Measurements from ENCODE around the gene OSBPL8. TPM values are rescaled to one million over a fixed set of nuclear protein-coding genes. Genes with fewer than 3 reads are reported as not detected.

The OSBPL8 gene
- polyA plus RNA-seq, 4 donors, result 4.5 to 25.9 (median 6.7) TPM

DNA sequence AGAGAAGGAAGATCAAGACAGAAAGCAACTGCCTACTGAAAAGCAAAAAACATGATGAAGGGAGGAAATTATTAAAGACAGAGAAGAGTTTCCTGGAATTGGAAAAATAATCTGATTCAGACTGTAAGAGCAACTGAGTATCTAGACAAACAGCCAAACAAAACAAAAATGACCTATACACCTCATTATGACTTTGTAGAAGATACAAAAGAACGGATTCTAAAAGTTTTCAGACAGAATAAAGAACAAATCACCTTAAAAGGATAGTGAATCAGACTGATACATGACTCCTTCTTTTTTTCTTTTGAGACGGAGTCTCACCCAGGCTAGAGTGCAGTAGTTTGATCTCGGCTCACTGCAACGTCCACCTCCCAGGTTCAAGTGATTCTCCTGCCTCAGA, 10.4 kb downstream of the OSBPL8 start:
- DNase-seq (no peak), FAIRE-seq (no peak)
- Histone ChIP-seq H3K27me3 (ENCODE audit: control insufficient read depth in 3 of 3, insufficient read depth in 3 of 3, low read length in 3 of 3) (no peaks in the 10 kb centered on the region), H3K9me3 (ENCODE audit: control insufficient read depth in 2 of 2, insufficient read depth in 1 of 2, low read depth in 1 of 2, low read length in 1 of 2) (no peaks in the 10 kb centered on the region), H3K27ac (ENCODE audit: low read depth in 1 of 3, low read length in 2 of 3) (no peak overlapping the region), H3K4me1 (ENCODE audit: control insufficient read depth in 3 of 3, insufficient read depth in 2 of 3, low read depth in 1 of 3, low read length in 2 of 3) (no peaks in the 10 kb centered on the region), H3K36me3 (ENCODE audit: control insufficient read depth in 3 of 3, insufficient read depth in 2 of 3, low read depth in 1 of 3, low read length in 3 of 3) (peaks cover 0 to 2% (median 0%) of the 10 kb centered on the region in 3 donors), H3K4me3 (ENCODE audit: low read depth in 1 of 3, low read length in 3 of 3) (no peak overlapping the region)
- 85 to 93% (median 91%) methylated on average over 4 of the region's 4 CpGs for WGBS, 3 donors

DNA sequence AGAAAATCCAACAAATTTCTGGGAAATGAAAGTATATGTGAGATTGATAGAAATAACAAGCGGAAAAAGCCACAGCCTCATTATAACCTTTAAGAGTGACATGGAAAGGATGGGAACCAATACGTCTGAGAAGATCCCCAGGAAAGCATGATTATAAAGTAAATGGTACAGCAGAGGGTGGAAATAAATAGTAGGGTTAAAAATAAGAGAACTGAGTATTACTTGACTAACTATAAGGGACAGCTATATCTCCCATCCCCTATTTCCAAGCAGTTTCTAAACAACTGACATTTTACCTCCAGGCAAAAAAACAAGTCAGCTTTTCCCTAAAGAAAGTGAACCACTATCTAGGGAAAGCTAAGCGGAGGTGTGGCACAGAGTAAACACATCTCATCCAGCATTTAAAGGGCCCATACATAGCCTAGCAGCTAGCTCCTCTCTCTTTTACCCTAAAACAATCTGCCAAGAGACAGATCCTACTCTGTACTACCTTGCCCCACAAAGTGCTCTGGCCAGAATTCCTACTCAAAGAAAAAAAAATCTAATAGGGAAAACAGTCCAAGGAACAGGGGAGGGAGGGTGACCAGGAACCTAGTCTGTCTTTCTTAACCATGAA, 11.2 kb downstream of the OSBPL8 start:
- no peak overlapping the region for H3K4me3 ChIP-seq (ENCODE audit: low read depth in 1 of 3, low read length in 3 of 3)
- no peaks in the 10 kb centered on the region for H3K4me1 ChIP-seq (ENCODE audit: control insufficient read depth in 3 of 3, insufficient read depth in 2 of 3, low read depth in 1 of 3, low read length in 2 of 3)
- 51 to 78% (median 68%) methylated on average over 3 of the region's 3 CpGs for WGBS, 3 donors
- H3K27ac ChIP-seq (ENCODE audit: low read depth in 1 of 3, low read length in 2 of 3), result no peak overlapping the region
- H3K36me3 ChIP-seq (ENCODE audit: control insufficient read depth in 3 of 3, insufficient read depth in 2 of 3, low read depth in 1 of 3, low read length in 3 of 3), result no peaks in the 10 kb centered on the region
- no peaks in the 10 kb centered on the region for H3K27me3 ChIP-seq (ENCODE audit: control insufficient read depth in 3 of 3, insufficient read depth in 3 of 3, low read length in 3 of 3)
- H3K9me3 ChIP-seq (ENCODE audit: control insufficient read depth in 2 of 2, insufficient read depth in 1 of 2, low read depth in 1 of 2, low read length in 1 of 2), result no peaks in the 10 kb centered on the region
- FAIRE-seq (no peak), DNase-seq (peak; percentile 22 to 27)

DNA sequence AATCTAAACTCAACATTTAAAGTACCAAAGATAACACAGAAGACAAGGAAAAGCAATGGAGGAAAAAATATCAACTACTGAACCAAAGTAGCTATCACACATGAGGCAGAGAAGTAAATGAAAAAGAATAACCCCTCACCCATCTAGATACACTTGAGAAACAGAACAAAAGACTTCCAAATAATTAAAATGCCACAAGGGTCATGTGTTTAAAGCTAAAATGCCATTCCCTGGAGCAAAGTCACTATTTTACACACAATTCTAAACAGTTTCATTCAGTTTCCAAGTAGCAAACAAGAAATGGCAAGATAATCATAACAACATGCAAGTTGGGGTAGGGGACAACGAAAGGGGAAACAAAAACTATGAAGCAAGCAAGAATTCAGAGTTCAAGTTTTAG, 12.0 kb downstream of the OSBPL8 start:
- FAIRE-seq (no peak), DNase-seq (no peak)
- no peaks in the 10 kb centered on the region for H3K36me3 ChIP-seq (ENCODE audit: control insufficient read depth in 3 of 3, insufficient read depth in 2 of 3, low read depth in 1 of 3, low read length in 3 of 3)
- no peaks in the 10 kb centered on the region for H3K27me3 ChIP-seq (ENCODE audit: control insufficient read depth in 3 of 3, insufficient read depth in 3 of 3, low read length in 3 of 3)
- WGBS, 3 donors, result 83 to 100% (median 97%) methylated on average over 1 of the region's 1 CpG
- no peak overlapping the region for H3K4me3 ChIP-seq (ENCODE audit: low read depth in 1 of 3, low read length in 3 of 3)
- H3K27ac ChIP-seq (ENCODE audit: low read depth in 1 of 3, low read length in 2 of 3), result no peak overlapping the region
- no peaks in the 10 kb centered on the region for H3K4me1 ChIP-seq (ENCODE audit: control insufficient read depth in 3 of 3, insufficient read depth in 2 of 3, low read depth in 1 of 3, low read length in 2 of 3)
- H3K9me3 ChIP-seq (ENCODE audit: control insufficient read depth in 2 of 2, insufficient read depth in 1 of 2, low read depth in 1 of 2, low read length in 1 of 2), result no peaks in the 10 kb centered on the region

DNA sequence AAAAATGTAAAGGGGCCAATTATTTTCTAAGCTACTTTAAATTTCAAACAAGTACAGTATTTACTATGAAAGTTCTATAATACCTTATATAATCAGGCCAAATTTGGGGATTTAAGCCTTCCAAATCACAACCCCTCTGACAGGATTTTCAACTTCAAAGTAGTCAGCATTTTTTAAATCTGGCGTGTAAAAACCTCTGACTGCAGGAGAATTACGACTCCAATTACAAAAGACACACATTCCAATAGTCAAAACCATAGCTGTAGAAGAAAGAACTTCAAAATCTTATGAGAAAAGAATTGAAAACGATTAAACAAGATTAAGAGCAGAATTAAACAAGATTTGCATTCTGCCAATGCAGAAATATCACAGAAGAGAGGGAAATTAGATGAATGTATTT, 12.7 kb downstream of the OSBPL8 start:
- Histone ChIP-seq H3K9me3 (ENCODE audit: control insufficient read depth in 2 of 2, insufficient read depth in 1 of 2, low read depth in 1 of 2, low read length in 1 of 2) (no peaks in the 10 kb centered on the region), H3K4me1 (ENCODE audit: control insufficient read depth in 3 of 3, insufficient read depth in 2 of 3, low read depth in 1 of 3, low read length in 2 of 3) (no peaks in the 10 kb centered on the region), H3K4me3 (ENCODE audit: low read depth in 1 of 3, low read length in 3 of 3) (no peak overlapping the region), H3K27ac (ENCODE audit: low read depth in 1 of 3, low read length in 2 of 3) (no peak overlapping the region), H3K27me3 (ENCODE audit: control insufficient read depth in 3 of 3, insufficient read depth in 3 of 3, low read length in 3 of 3) (no peaks in the 10 kb centered on the region), H3K36me3 (ENCODE audit: control insufficient read depth in 3 of 3, insufficient read depth in 2 of 3, low read depth in 1 of 3, low read length in 3 of 3) (no peaks in the 10 kb centered on the region)
- WGBS, 3 donors, result 85 to 93% (median 87%) methylated on average over 3 of the region's 3 CpGs
- FAIRE-seq, result no peak
- no peak for DNase-seq

DNA sequence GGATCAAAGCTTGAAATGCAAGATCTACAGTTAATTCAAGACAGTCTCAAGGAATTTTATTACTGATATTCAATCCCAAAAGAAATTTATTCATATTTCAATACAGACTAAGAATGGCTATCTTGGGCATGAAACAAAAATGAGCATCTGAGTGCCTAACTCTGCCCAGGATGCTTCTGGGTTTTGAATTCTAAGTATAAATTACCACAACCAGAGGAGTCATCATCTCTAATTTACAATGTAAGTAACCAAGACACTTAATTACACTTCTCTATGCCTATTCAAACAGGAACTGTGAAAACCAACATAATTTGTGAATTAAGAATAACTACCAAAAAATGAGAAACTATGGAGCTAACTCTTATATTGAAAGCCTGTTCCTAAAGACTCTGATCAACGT, 14.1 kb downstream of the OSBPL8 start:
- no peak overlapping the region for H3K4me3 ChIP-seq (ENCODE audit: low read depth in 1 of 3, low read length in 3 of 3)
- H3K36me3 ChIP-seq (ENCODE audit: control insufficient read depth in 3 of 3, insufficient read depth in 2 of 3, low read depth in 1 of 3, low read length in 3 of 3), result no peaks in the 10 kb centered on the region
- H3K27me3 ChIP-seq (ENCODE audit: control insufficient read depth in 3 of 3, insufficient read depth in 3 of 3, low read length in 3 of 3), result no peaks in the 10 kb centered on the region
- WGBS, 3 donors, result 80 to 84% (median 83%) methylated on average over 1 of the region's 1 CpG
- no peaks in the 10 kb centered on the region for H3K4me1 ChIP-seq (ENCODE audit: control insufficient read depth in 3 of 3, insufficient read depth in 2 of 3, low read depth in 1 of 3, low read length in 2 of 3)
- FAIRE-seq, result no peak
- H3K9me3 ChIP-seq (ENCODE audit: control insufficient read depth in 2 of 2, insufficient read depth in 1 of 2, low read depth in 1 of 2, low read length in 1 of 2), result no peaks in the 10 kb centered on the region
- no peak for DNase-seq
- H3K27ac ChIP-seq (ENCODE audit: low read depth in 1 of 3, low read length in 2 of 3), result no peak overlapping the region

DNA sequence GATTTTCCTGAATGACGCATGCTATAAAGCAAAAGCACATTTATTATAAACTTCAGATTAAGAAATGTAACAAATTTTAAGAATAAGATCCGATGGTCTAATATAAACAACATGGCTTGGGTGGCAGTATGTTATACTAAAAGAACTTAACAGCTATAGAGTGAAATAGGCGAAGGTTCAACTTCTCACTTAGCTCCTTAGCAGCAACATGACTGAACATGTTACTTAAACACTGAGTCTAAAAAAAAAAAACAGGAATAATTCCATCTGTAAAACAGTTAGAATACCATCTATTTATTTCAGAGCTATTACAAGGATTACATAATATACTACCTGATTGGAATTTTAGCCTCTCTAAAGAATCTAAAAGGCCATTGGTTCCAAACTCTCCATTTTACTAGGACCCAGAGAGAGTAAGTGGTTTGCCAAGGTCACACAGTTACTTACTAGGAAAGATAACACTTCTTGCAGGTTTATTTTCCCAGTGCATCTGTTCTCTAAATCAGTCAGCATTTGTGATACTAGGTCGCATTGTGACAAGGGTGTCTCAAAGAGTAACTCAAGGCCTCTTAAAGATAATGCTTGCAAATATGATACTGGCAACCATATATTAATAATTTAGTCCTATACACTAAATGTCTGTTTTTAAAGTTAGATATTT, 14.8 kb downstream of the OSBPL8 start:
- H3K27me3 ChIP-seq (ENCODE audit: control insufficient read depth in 3 of 3, insufficient read depth in 3 of 3, low read length in 3 of 3), result no peaks in the 10 kb centered on the region
- H3K4me1 ChIP-seq (ENCODE audit: control insufficient read depth in 3 of 3, insufficient read depth in 2 of 3, low read depth in 1 of 3, low read length in 2 of 3), result no peaks in the 10 kb centered on the region
- WGBS, 3 donors, result 87 to 94% (median 89%) methylated on average over 4 of the region's 4 CpGs
- no peak overlapping the region for H3K27ac ChIP-seq (ENCODE audit: low read depth in 1 of 3, low read length in 2 of 3)
- DNase-seq (no peak), FAIRE-seq (no peak)
- H3K36me3 ChIP-seq (ENCODE audit: control insufficient read depth in 3 of 3, insufficient read depth in 2 of 3, low read depth in 1 of 3, low read length in 3 of 3), result no peaks in the 10 kb centered on the region
- H3K9me3 ChIP-seq (ENCODE audit: control insufficient read depth in 2 of 2, insufficient read depth in 1 of 2, low read depth in 1 of 2, low read length in 1 of 2), result no peaks in the 10 kb centered on the region
- no peak overlapping the region for H3K4me3 ChIP-seq (ENCODE audit: low read depth in 1 of 3, low read length in 3 of 3)

DNA sequence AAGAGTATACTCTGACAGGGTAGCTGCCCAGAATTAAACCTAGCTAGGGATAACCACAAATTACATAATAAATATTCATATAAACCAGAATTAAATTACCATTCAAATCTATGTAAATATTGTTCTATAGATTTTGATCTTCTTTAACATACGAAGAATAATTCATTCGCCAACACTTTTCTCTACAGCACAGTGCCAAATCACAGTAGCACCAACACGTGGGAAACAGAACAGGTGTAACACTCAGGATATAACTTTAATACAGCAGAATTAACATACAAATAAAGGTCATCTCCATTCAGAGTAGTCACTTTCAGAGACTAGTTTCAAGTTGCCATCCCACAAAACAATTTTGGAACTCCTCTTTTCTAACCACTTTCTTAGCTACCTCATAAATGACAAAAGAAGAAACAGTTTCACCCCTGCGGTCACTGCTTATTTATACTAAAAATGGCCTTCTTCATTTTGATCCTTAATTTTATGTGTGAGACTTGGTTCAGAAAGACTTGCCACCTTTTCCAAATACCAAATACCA, 15.7 kb downstream of the OSBPL8 start:
- no peaks in the 10 kb centered on the region for H3K9me3 ChIP-seq (ENCODE audit: control insufficient read depth in 2 of 2, insufficient read depth in 1 of 2, low read depth in 1 of 2, low read length in 1 of 2)
- no peaks in the 10 kb centered on the region for H3K4me1 ChIP-seq (ENCODE audit: control insufficient read depth in 3 of 3, insufficient read depth in 2 of 3, low read depth in 1 of 3, low read length in 2 of 3)
- FAIRE-seq (no peak), DNase-seq (no peak)
- no peak overlapping the region for H3K27ac ChIP-seq (ENCODE audit: low read depth in 1 of 3, low read length in 2 of 3)
- no peak overlapping the region for H3K4me3 ChIP-seq (ENCODE audit: low read depth in 1 of 3, low read length in 3 of 3)
- H3K27me3 ChIP-seq (ENCODE audit: control insufficient read depth in 3 of 3, insufficient read depth in 3 of 3, low read length in 3 of 3), result no peaks in the 10 kb centered on the region
- H3K36me3 ChIP-seq (ENCODE audit: control insufficient read depth in 3 of 3, insufficient read depth in 2 of 3, low read depth in 1 of 3, low read length in 3 of 3), result no peaks in the 10 kb centered on the region
- 84 to 93% (median 85%) methylated on average over 4 of the region's 4 CpGs for WGBS, 3 donors

DNA sequence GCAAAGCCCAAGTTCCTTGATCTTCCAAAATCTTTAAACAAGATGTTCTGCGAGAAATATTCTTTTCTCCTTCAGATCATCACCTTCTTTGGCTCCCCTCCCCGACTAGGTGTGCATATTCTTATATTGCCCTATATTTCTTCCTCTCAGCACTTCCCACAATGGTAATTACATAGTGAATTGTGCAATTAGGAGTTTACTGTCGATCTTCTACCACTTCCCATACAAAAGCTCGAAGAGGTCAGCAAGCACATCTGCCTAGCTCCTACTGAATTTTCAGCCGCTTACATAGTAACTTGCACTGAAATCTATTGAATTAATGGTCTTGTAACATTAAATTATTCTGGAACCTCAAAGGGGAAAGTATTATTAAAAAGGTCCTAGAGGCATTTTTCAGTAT, 16.7 kb downstream of the OSBPL8 start:
- no peak for FAIRE-seq
- WGBS, 3 donors, result 83 to 87% (median 84%) methylated on average over 5 of the region's 5 CpGs
- no peak overlapping the region for H3K27ac ChIP-seq (ENCODE audit: low read depth in 1 of 3, low read length in 2 of 3)
- H3K4me3 ChIP-seq (ENCODE audit: low read depth in 1 of 3, low read length in 3 of 3), result no peak overlapping the region
- H3K9me3 ChIP-seq (ENCODE audit: control insufficient read depth in 2 of 2, insufficient read depth in 1 of 2, low read depth in 1 of 2, low read length in 1 of 2), result no peaks in the 10 kb centered on the region
- H3K36me3 ChIP-seq (ENCODE audit: control insufficient read depth in 3 of 3, insufficient read depth in 2 of 3, low read depth in 1 of 3, low read length in 3 of 3), result no peaks in the 10 kb centered on the region
- no peaks in the 10 kb centered on the region for H3K27me3 ChIP-seq (ENCODE audit: control insufficient read depth in 3 of 3, insufficient read depth in 3 of 3, low read length in 3 of 3)
- H3K4me1 ChIP-seq (ENCODE audit: control insufficient read depth in 3 of 3, insufficient read depth in 2 of 3, low read depth in 1 of 3, low read length in 2 of 3), result no peaks in the 10 kb centered on the region
- no peak for DNase-seq

Measured in small intestine (tissue), 7 donors.